ENCODE measurements around the gene DEDD. TPM values are rescaled to one million over a fixed set of nuclear protein-coding genes. Genes with fewer than 3 reads are reported as not detected.

The DEDD gene
- total and polyA plus RNA-seq, 2 experiments from 2014 or later: 28.1 to 35.5 TPM

DNA sequence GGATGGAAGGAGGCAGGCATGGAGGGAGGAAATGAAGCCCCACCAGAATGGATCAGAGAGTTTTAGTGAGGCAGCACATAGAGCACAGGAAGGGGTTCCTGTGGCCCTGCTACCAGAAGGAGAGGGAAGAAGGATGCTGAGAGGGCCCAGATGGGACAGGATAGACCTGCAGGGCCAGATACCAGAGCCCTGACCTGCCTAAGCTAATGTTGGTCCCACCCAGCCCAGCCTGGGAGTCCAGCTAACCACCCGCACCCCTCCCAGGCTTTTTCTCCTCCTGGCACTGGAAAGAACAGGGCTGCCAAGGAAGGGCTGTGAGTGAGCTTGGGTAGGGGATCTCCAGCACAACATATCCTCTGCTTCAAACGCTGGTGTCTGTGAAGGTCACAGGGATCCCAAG is 50.0 kb downstream of the DEDD start:
- Histone ChIP-seq H3K4me1 (ENCODE audit: low read depth) (no peaks in the 10 kb centered on the region), H3K27me3 (no peaks in the 10 kb centered on the region), H3K9me3 (ENCODE audit: low read depth) (no peaks in the 10 kb centered on the region), H3K36me3 (no peaks in the 10 kb centered on the region), H3K27ac (no peak overlapping the region), H3K4me3 (no peak overlapping the region)
- no peak for DNase-seq (ENCODE audit: low read depth in 1 of 2, low spot score in 1 of 2)
- TF ChIP-seq, protein P1, sequence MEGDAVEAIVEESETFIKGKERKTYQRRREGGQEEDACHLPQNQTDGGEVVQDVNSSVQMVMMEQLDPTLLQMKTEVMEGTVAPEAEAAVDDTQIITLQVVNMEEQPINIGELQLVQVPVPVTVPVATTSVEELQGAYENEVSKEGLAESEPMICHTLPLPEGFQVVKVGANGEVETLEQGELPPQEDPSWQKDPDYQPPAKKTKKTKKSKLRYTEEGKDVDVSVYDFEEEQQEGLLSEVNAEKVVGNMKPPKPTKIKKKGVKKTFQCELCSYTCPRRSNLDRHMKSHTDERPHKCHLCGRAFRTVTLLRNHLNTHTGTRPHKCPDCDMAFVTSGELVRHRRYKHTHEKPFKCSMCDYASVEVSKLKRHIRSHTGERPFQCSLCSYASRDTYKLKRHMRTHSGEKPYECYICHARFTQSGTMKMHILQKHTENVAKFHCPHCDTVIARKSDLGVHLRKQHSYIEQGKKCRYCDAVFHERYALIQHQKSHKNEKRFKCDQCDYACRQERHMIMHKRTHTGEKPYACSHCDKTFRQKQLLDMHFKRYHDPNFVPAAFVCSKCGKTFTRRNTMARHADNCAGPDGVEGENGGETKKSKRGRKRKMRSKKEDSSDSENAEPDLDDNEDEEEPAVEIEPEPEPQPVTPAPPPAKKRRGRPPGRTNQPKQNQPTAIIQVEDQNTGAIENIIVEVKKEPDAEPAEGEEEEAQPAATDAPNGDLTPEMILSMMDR (IDR thresholded peaks at IDR 0.05; ENCODE audit: low read depth, low read length): no peak

GRCh38 chr1:161081519-161081918 is 50.9 kb downstream of the DEDD start:
- no peaks in the 10 kb centered on the region for H3K36me3 ChIP-seq
- no peak overlapping the region for H3K4me3 ChIP-seq
- H3K27me3 ChIP-seq: no peaks in the 10 kb centered on the region
- H3K27ac ChIP-seq: no peak overlapping the region
- no peaks in the 10 kb centered on the region for H3K4me1 ChIP-seq (ENCODE audit: low read depth)
- no peak for DNase-seq (ENCODE audit: low read depth in 1 of 2, low spot score in 1 of 2)
- TF ChIP-seq, protein P1 (IDR thresholded peaks at IDR 0.05; ENCODE audit: low read depth, low read length): no peak
- no peaks in the 10 kb centered on the region for H3K9me3 ChIP-seq (ENCODE audit: low read depth)

- Histone ChIP-seq H3K27ac (no peak overlapping the region), H3K4me1 (ENCODE audit: low read depth) (no peaks in the 10 kb centered on the region), H3K27me3 (no peaks in the 10 kb centered on the region), H3K9me3 (ENCODE audit: low read depth) (no peaks in the 10 kb centered on the region), H3K4me3 (no peak overlapping the region), H3K36me3 (no peaks in the 10 kb centered on the region)
- TF ChIP-seq, protein P1 (IDR thresholded peaks at IDR 0.05; ENCODE audit: low read depth, low read length): no peak
- DNase-seq (ENCODE audit: low read depth in 1 of 2, low spot score in 1 of 2): peak in 1 of 2 donors; percentile 29
These were observed 51.7 kb downstream of the DEDD start for GRCh38 chr1:161080441-161081405.

GRCh38 chr1:161079436-161080110 is 52.9 kb downstream of the DEDD start:
- Histone ChIP-seq H3K4me1 (ENCODE audit: low read depth) (no peaks in the 10 kb centered on the region), H3K4me3 (no peak overlapping the region), H3K27me3 (no peaks in the 10 kb centered on the region), H3K36me3 (no peaks in the 10 kb centered on the region), H3K27ac (no peak overlapping the region), H3K9me3 (ENCODE audit: low read depth) (no peaks in the 10 kb centered on the region)
- TF ChIP-seq, protein P1 (IDR thresholded peaks at IDR 0.05; ENCODE audit: low read depth, low read length): peak; percentile 5
- peak in 1 of 2 donors; percentile 40 for DNase-seq (ENCODE audit: low read depth in 1 of 2, low spot score in 1 of 2)

- no peaks in the 10 kb centered on the region for H3K36me3 ChIP-seq
These were observed 55.0 kb downstream of the DEDD start for GRCh38 chr1:161077426-161077825.

More at GRCh38 chr1:161077426-161077825, 55.0 kb downstream of the DEDD start:
- no peaks in the 10 kb centered on the region for H3K4me1 ChIP-seq (ENCODE audit: low read depth)
- DNase-seq (ENCODE audit: low read depth in 1 of 2, low spot score in 1 of 2): no peak
- TF ChIP-seq, protein P1 (IDR thresholded peaks at IDR 0.05; ENCODE audit: low read depth, low read length): no peak
- no peak overlapping the region for H3K27ac ChIP-seq
- no peak overlapping the region for H3K4me3 ChIP-seq
- H3K9me3 ChIP-seq (ENCODE audit: low read depth): no peaks in the 10 kb centered on the region
- no peaks in the 10 kb centered on the region for H3K27me3 ChIP-seq

Data from cardiac muscle cell (in vitro differentiated cells and primary cell).